A673 (cell line): Measurements from ENCODE around the gene PRF1.

ENCODE experiments used
- EZH2 ChIP-seq: fragments of 200-600 bp; sonication (generic); IDR thresholded peaks from 2 replicates; pipeline ENCODE4 v1.6.1; 2017; ENCODE audit warnings: borderline replicate concordance, low read depth, mild to moderate bottlenecking, mixed read lengths, antibody characterized with exemption, low read length; ENCODE audit not compliant: poor library complexity, severe bottlenecking
- TF ChIP-seq, protein P1 (sequence below): fragments of 300-800, 200-600 bp; sonication (generic); conservative IDR thresholded peaks from 2 replicates; pipeline ENCODE4 v1.5.1; 2017; ENCODE audit warnings: low read depth, mild to moderate bottlenecking, antibody characterized with exemption, low read length, moderate library complexity, mixed read lengths

GRCh38 chr10:70613941-70614340, 11.4 kb upstream of the PRF1 start:
- TF ChIP-seq, protein P1, sequence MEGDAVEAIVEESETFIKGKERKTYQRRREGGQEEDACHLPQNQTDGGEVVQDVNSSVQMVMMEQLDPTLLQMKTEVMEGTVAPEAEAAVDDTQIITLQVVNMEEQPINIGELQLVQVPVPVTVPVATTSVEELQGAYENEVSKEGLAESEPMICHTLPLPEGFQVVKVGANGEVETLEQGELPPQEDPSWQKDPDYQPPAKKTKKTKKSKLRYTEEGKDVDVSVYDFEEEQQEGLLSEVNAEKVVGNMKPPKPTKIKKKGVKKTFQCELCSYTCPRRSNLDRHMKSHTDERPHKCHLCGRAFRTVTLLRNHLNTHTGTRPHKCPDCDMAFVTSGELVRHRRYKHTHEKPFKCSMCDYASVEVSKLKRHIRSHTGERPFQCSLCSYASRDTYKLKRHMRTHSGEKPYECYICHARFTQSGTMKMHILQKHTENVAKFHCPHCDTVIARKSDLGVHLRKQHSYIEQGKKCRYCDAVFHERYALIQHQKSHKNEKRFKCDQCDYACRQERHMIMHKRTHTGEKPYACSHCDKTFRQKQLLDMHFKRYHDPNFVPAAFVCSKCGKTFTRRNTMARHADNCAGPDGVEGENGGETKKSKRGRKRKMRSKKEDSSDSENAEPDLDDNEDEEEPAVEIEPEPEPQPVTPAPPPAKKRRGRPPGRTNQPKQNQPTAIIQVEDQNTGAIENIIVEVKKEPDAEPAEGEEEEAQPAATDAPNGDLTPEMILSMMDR = no peak
- TF ChIP-seq EZH2 = no peak
